ENCODE data around the gene TMEM158. TPM values are rescaled to one million over a fixed set of nuclear protein-coding genes. Genes with fewer than 3 reads are reported as not detected.

The TMEM158 gene
- total RNA-seq, 2 experiments from 2014 or later, result not detected

- POLR2A ChIA-PET, result interaction anchor here (1.7 kb wide), 1 partner anchor 13 kb away, joined by 5 read pairs; no protein-coding TSS in a partner anchor
- peak overlapping the region; percentile 78 for H3K4me3 Mint-ChIP-seq
- no peak overlapping the region for H3K4me3 ChIP-seq (ENCODE audit: low read length)
Measured at GRCh38 chr3:45223889-45224727, 2.0 kb downstream of the TMEM158 start.

GRCh38 chr3:45219694-45220093 is 6.4 kb downstream of the TMEM158 start:
- Mint-ChIP-seq H3K4me3 (no peak overlapping the region), H3K27ac (no peak overlapping the region), H3K36me3 (ENCODE audit: low read depth) (no peaks in the 10 kb centered on the region), H3K27me3 (peaks cover 59% of the 10 kb centered on the region), H3K9me3 (no peaks in the 10 kb centered on the region), H3K4me1 (ENCODE audit: low read depth) (peaks cover 6% of the 10 kb centered on the region)
- no peaks in the 10 kb centered on the region for H3K36me3 ChIP-seq (ENCODE audit: insufficient read depth, low read length)
- peaks cover 1% of the 10 kb centered on the region for H3K4me1 ChIP-seq (ENCODE audit: insufficient read depth, low read length)
- ChIA-PET POLR2A (no interaction called here), CTCF (interaction anchor here (1.1 kb wide), 1 partner anchor 164 kb away, joined by 3 read pairs; no protein-coding TSS in a partner anchor)
- TF ChIP-seq CTCF (IDR thresholded peaks at IDR 0.05), result no peak
- intact Hi-C loops (cut with DNase I, micrococcal nuclease), result loop anchor here (5.0 to 10.0 kb wide), 3 partner anchors 273 to 685 kb away; no protein-coding TSS in a partner anchor
- ATAC-seq (ENCODE audit: poor library complexity), result no peak
- H3K27me3 ChIP-seq (ENCODE audit: control insufficient read depth in 1 of 2, insufficient read depth in 2 of 2, low read length in 2 of 2), result peaks cover 34 to 40% of the 10 kb centered on the region in 2 experiments
- no peak overlapping the region for H3K4me3 ChIP-seq (ENCODE audit: low read length)
- no peak for DNase-seq
- H3K27ac ChIP-seq (ENCODE audit: low read depth in 1 of 2, low read length in 2 of 2), result no peak overlapping the region
- H3K9me3 ChIP-seq (ENCODE audit: control insufficient read depth in 1 of 2, insufficient read depth in 1 of 2, low read length in 2 of 2), result peaks cover 0 to 3% of the 10 kb centered on the region in 2 experiments

More at GRCh38 chr3:45223889-45224727, 2.0 kb downstream of the TMEM158 start:
- H3K4me1 ChIP-seq (ENCODE audit: insufficient read depth, low read length), result peaks cover 14% of the 10 kb centered on the region
- no peaks in the 10 kb centered on the region for H3K9me3 Mint-ChIP-seq
- no peaks in the 10 kb centered on the region for H3K36me3 Mint-ChIP-seq (ENCODE audit: low read depth)
- H3K36me3 ChIP-seq (ENCODE audit: insufficient read depth, low read length), result no peaks in the 10 kb centered on the region
- no peak overlapping the region for H3K27ac Mint-ChIP-seq
- H3K27me3 ChIP-seq (ENCODE audit: control insufficient read depth in 1 of 2, insufficient read depth in 2 of 2, low read length in 2 of 2), result peaks cover 62 to 68% of the 10 kb centered on the region in 2 experiments
- peaks cover 13% of the 10 kb centered on the region for H3K4me1 Mint-ChIP-seq (ENCODE audit: low read depth)
- peaks cover 78% of the 10 kb centered on the region for H3K27me3 Mint-ChIP-seq
- CTCF ChIA-PET, result interaction anchor here (1.6 kb wide), 1 partner anchor 183 kb away, joined by 9 read pairs; no protein-coding TSS in a partner anchor
- ATAC-seq (ENCODE audit: poor library complexity) (no peak), DNase-seq (peak in 1 of 14 experiments; percentile 16)
- TF ChIP-seq CTCF (IDR thresholded peaks at IDR 0.05), result no peak
- peaks cover 0 to 8% of the 10 kb centered on the region in 2 experiments for H3K9me3 ChIP-seq (ENCODE audit: control insufficient read depth in 1 of 2, insufficient read depth in 1 of 2, low read length in 2 of 2)
- intact Hi-C loops (cut with DNase I, micrococcal nuclease), result loop anchor here in 1 of 2 experiments (10.0 kb wide), 1 partner anchor 441 kb away; no protein-coding TSS in a partner anchor
- H3K27ac ChIP-seq (ENCODE audit: low read depth in 1 of 2, low read length in 2 of 2), result no peak overlapping the region

- CTCF ChIA-PET, result interaction anchor here (1.1 kb wide), 1 partner anchor 163 kb away, joined by 3 read pairs; no protein-coding TSS in a partner anchor
- TF ChIP-seq CTCF (IDR thresholded peaks at IDR 0.05), result no peak
- H3K4me3 Mint-ChIP-seq, result no peak overlapping the region
- H3K27me3 Mint-ChIP-seq, result peaks cover 50% of the 10 kb centered on the region
- Histone ChIP-seq H3K36me3 (ENCODE audit: insufficient read depth, low read length) (no peaks in the 10 kb centered on the region), H3K9me3 (ENCODE audit: control insufficient read depth in 1 of 2, insufficient read depth in 1 of 2, low read length in 2 of 2) (peaks cover 0 to 3% of the 10 kb centered on the region in 2 experiments), H3K4me3 (ENCODE audit: low read length) (no peak overlapping the region), H3K27me3 (ENCODE audit: control insufficient read depth in 1 of 2, insufficient read depth in 2 of 2, low read length in 2 of 2) (peaks cover 25 to 31% of the 10 kb centered on the region in 2 experiments), H3K27ac (ENCODE audit: low read depth in 1 of 2, low read length in 2 of 2) (no peak overlapping the region), H3K4me1 (ENCODE audit: insufficient read depth, low read length) (no peaks in the 10 kb centered on the region)
- POLR2A ChIA-PET, result no interaction called here
- ATAC-seq (ENCODE audit: poor library complexity) (no peak), DNase-seq (no peak)
- intact Hi-C loops (cut with DNase I, micrococcal nuclease), result loop anchor here in 1 of 2 experiments (5.0 to 10.0 kb wide), 2 partner anchors 274 to 684 kb away; no protein-coding TSS in a partner anchor
- no peak overlapping the region for H3K27ac Mint-ChIP-seq
- H3K9me3 Mint-ChIP-seq, result no peaks in the 10 kb centered on the region
- H3K4me1 Mint-ChIP-seq (ENCODE audit: low read depth), result no peaks in the 10 kb centered on the region
- no peaks in the 10 kb centered on the region for H3K36me3 Mint-ChIP-seq (ENCODE audit: low read depth)
Measured at GRCh38 chr3:45218578-45219390, 7.3 kb downstream of the TMEM158 start.
